Cerebellar nuclear complex (tissue), 1 donor: ENCODE measurements around the gene CBLN4.

Experiments used
- DNase-seq, 2 experiments: peaks; one replicate each; lab custom pipeline; 2025; lab: John Stamatoyannopoulos, UW

Gene CBLN4

GRCh38 chr20:56005389-56005715 is at the start of gene CBLN4:
Gene CBLN4 (minus strand): TSS chr20:56005519. CDS start chr20:56004171, 1,348 bp downstream.
- DNase-seq, result no peak

GRCh38 chr20:56043227-56043626 is 37.9 kb upstream of the CBLN4 start:
- no peak for DNase-seq

GRCh38 chr20:56032251-56032650 is 26.9 kb upstream of the CBLN4 start:
- no peak for DNase-seq

GRCh38 chr20:56018716-56019115 is 13.4 kb upstream of the CBLN4 start:
- DNase-seq, result no peak

- DNase-seq, result no peak
Observed at GRCh38 chr20:56018194-56018593, 12.9 kb upstream of the CBLN4 start.

- no peak for DNase-seq
Observed at GRCh38 chr20:56017560-56017959, 12.2 kb upstream of the CBLN4 start.

- DNase-seq, result no peak
Observed at GRCh38 chr20:56014998-56015397, 9.7 kb upstream of the CBLN4 start.

- DNase-seq, result no peak
Observed at GRCh38 chr20:56014151-56014550, 8.8 kb upstream of the CBLN4 start.

GRCh38 chr20:56004611-56005388 is 519 bp downstream of the CBLN4 start:
- no peak for DNase-seq

- no peak for DNase-seq
Observed at GRCh38 chr20:56004007-56004406, 1.3 kb downstream of the CBLN4 start.

GRCh38 chr20:56002908-56003800 is 2.2 kb downstream of the CBLN4 start:
- no peak for DNase-seq

GRCh38 chr20:56001890-56002289 is 3.4 kb downstream of the CBLN4 start:
- no peak for DNase-seq

GRCh38 chr20:56001106-56001785 is 4.1 kb downstream of the CBLN4 start:
- no peak for DNase-seq

- DNase-seq, result no peak
Observed at GRCh38 chr20:55978550-55978949, 26.8 kb downstream of the CBLN4 start.

GRCh38 chr20:55977690-55978459 is 27.4 kb downstream of the CBLN4 start:
- no peak for DNase-seq

- DNase-seq, result no peak
Observed at GRCh38 chr20:55974491-55975202, 30.7 kb downstream of the CBLN4 start.

GRCh38 chr20:55964790-55965189 is 40.5 kb downstream of the CBLN4 start:
- DNase-seq, result no peak

GRCh38 chr20:55961376-55962330 is 43.7 kb downstream of the CBLN4 start:
- DNase-seq, result no peak

- DNase-seq, result no peak
Observed at GRCh38 chr20:55953201-55953600, 52.1 kb downstream of the CBLN4 start.

GRCh38 chr20:55947701-55948100 is 57.6 kb downstream of the CBLN4 start:
- DNase-seq, result no peak
